ENCODE measurements around the gene FBXO34. TPM values are rescaled to one million over a fixed set of nuclear protein-coding genes. Genes with fewer than 3 reads are reported as not detected.

Gene FBXO34
- total and polyA plus RNA-seq, 10 of the 15 experiments (the other 5 are each of a cell fraction or from before 2014, with no cell fraction given): 5.6 to 22.8 (median 17.6) TPM

DNA sequence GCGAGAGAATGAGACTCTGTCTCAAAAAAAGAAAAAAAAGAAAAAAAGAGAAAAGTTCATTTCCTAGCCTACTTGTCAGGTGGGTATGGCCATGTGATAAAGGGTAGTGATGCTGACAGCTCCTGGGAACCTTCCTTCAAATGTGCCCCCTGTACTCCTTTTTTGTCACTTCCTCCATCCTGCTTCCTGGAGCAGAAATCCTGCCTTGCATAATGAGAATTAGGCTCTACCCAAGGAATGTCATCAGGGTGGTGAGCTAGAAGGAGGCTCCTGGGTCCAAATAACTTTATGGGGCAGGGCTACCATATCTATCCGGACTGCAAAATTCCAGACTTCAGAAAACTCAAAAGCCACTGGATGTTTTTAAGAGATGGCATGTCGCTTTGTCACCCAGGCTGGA, 27.8 kb upstream of the FBXO34 start:
- 65% methylated on average over 3 of the region's 3 CpGs for WGBS (ENCODE audit: insufficient coverage, insufficient replicate concordance, low lambda C conversion rate, missing lambda C conversion rate)
- no peak for FAIRE-seq
- no peak overlapping the region for H3K9ac ChIP-seq (ENCODE audit: control insufficient read depth, insufficient read depth, low read length)
- no peaks in the 10 kb centered on the region for H3K9me3 ChIP-seq (replicated peaks; ENCODE audit: control insufficient read depth, insufficient read depth, low read length)
- no peak overlapping the region for H2AFZ ChIP-seq (ENCODE audit: control insufficient read depth, low read depth, low read length)
- CTCF ChIA-PET: interaction anchor here (0.6 to 2.3 kb wide), 6 partner anchors 11 to 116 kb away, joined by 3 to 12 read pairs (median 4); no protein-coding TSS in a partner anchor
- no peaks in the 10 kb centered on the region for H3K36me3 ChIP-seq (ENCODE audit: control insufficient read depth in 2 of 2, insufficient read depth in 2 of 2, low read length in 1 of 2)
- SMC1A ChIA-PET (ENCODE audit: uncharacterized antibody, unreplicated experiment): interaction anchor here (2.6 kb wide), 1 partner anchor 111 kb away, joined by 7 read pairs; no protein-coding TSS in a partner anchor
- no peaks in the 10 kb centered on the region for H3K4me1 ChIP-seq (ENCODE audit: control insufficient read depth, insufficient read depth, low read length)
- RAD21 ChIA-PET (ENCODE audit: unreplicated experiment): interaction anchor here (2.0 kb wide), 1 partner anchor 111 kb away, joined by 7 read pairs; no protein-coding TSS in a partner anchor
- ATAC-seq: no peak
- in situ Hi-C loops (cut with MboI) (loop anchor here (10.0 kb wide), 1 partner anchor 1231 kb away; no protein-coding TSS in a partner anchor), intact Hi-C loops (cut with micrococcal nuclease; ENCODE audit: unreplicated experiment) (no loop called here)
- no peak overlapping the region for H3K4me2 ChIP-seq (ENCODE audit: control insufficient read depth, insufficient read depth)
- no peak overlapping the region for H3K4me3 ChIP-seq
- POLR2A ChIA-PET: no interaction called here
- no peak for DNase-seq (ENCODE audit: low read depth, low spot score)
- no TSS peak for BruUV-seq (replicated peaks)
- H3K27me3 ChIP-seq (replicated peaks in 1 of 2; ENCODE audit: control insufficient read depth in 2 of 2, insufficient read depth in 2 of 2, low read length in 1 of 2): peaks cover 0 to 2% of the 10 kb centered on the region in 2 experiments; a peak in 1 of 4 replicates
- H4K20me1 ChIP-seq (ENCODE audit: control insufficient read depth, insufficient read depth): no peaks in the 10 kb centered on the region
- no peak overlapping the region for H3K27ac ChIP-seq (ENCODE audit: control insufficient read depth, insufficient read depth)
- no peaks in the 10 kb centered on the region for H3K79me2 ChIP-seq (ENCODE audit: control insufficient read depth, insufficient read depth, low read length)
- TF ChIP-seq RELA (IDR thresholded peaks at IDR 0.05; ENCODE audit: borderline replicate concordance, partially characterized antibody) (no peak), RB1 (IDR thresholded peaks at IDR 0.05; ENCODE audit: borderline replicate concordance) (no peak), BHLHE40 (IDR thresholded peaks at IDR 0.05; ENCODE audit: borderline replicate concordance in 1 of 2, low read depth in 2 of 2, low read length in 1 of 2) (no peak), TCF7 (IDR thresholded peaks at IDR 0.05; ENCODE audit: borderline replicate concordance) (no peak), GATAD2B (conservative IDR thresholded peaks at IDR 0.05; ENCODE audit: low read depth) (no peak), FOS (IDR thresholded peaks at IDR 0.05; ENCODE audit: borderline replicate concordance, extremely low read depth, insufficient read length) (no peak), ESRRA (IDR thresholded peaks at IDR 0.05; ENCODE audit: low read length) (no peak), HSF1 (IDR thresholded peaks at IDR 0.05; ENCODE audit: low read depth, low read length) (no peak), SRF (IDR thresholded peaks at IDR 0.05; ENCODE audit: low read depth in 2 of 2, low read length in 2 of 2) (no peak), MYC (IDR thresholded peaks at IDR 0.05; ENCODE audit: insufficient read depth, insufficient read length, insufficient replicate concordance, low read length, severe bottlenecking) (no peak), CUX1 (IDR thresholded peaks at IDR 0.05; ENCODE audit: insufficient replicate concordance, low read depth, low read length) (no peak)
- TF ChIP-seq, protein P1, sequence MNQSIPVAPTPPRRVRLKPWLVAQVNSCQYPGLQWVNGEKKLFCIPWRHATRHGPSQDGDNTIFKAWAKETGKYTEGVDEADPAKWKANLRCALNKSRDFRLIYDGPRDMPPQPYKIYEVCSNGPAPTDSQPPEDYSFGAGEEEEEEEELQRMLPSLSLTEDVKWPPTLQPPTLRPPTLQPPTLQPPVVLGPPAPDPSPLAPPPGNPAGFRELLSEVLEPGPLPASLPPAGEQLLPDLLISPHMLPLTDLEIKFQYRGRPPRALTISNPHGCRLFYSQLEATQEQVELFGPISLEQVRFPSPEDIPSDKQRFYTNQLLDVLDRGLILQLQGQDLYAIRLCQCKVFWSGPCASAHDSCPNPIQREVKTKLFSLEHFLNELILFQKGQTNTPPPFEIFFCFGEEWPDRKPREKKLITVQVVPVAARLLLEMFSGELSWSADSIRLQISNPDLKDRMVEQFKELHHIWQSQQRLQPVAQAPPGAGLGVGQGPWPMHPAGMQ (IDR thresholded peaks at IDR 0.05; ENCODE audit: borderline replicate concordance): no peak
- TF ChIP-seq, protein P2, sequence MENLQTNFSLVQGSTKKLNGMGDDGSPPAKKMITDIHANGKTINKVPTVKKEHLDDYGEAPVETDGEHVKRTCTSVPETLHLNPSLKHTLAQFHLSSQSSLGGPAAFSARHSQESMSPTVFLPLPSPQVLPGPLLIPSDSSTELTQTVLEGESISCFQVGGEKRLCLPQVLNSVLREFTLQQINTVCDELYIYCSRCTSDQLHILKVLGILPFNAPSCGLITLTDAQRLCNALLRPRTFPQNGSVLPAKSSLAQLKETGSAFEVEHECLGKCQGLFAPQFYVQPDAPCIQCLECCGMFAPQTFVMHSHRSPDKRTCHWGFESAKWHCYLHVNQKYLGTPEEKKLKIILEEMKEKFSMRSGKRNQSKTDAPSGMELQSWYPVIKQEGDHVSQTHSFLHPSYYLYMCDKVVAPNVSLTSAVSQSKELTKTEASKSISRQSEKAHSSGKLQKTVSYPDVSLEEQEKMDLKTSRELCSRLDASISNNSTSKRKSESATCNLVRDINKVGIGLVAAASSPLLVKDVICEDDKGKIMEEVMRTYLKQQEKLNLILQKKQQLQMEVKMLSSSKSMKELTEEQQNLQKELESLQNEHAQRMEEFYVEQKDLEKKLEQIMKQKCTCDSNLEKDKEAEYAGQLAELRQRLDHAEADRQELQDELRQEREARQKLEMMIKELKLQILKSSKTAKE (IDR thresholded peaks at IDR 0.05; ENCODE audit: low read depth, poor library complexity, severe bottlenecking): no peak

All from GM12878 (cell line).